WTC11 (cell line): ENCODE data around the gene PUSL1. TPM values are rescaled to one million over a fixed set of nuclear protein-coding genes. Genes with fewer than 3 reads are reported as not detected.

Experiments
- ATAC-seq: fragments of 200-7000 bp; cut with Tn5 transposase; 2 replicates; pipeline ENCODE4 v1.10.0; 2021; ENCODE audit warnings: mild to moderate bottlenecking, moderate library complexity
- CTCF ChIA-PET: fragments of 300-600 bp; sonication (Branson Sonifier 250); formaldehyde crosslinking; loops from one replicate; lab custom pipeline; 2021; ENCODE audit warnings: antibody characterized with exemption; lab: Charles Lee
- POLR2A ChIA-PET: fragments of 350-600 bp; sonication (Branson Sonifier 250); formaldehyde crosslinking; loops from one replicate; lab custom pipeline; 2021; ENCODE audit warnings: antibody characterized with exemption; lab: Charles Lee
- DNase-seq: peaks from one replicate; pipeline ENCODE4 v3.0.0; 2021; ENCODE audit warnings: low spot score
- H3K27ac Mint-ChIP-seq: 2 replicates; pipeline ENCODE4 v1.8.0; 2021; ENCODE audit warnings: mixed read lengths
- H3K27me3 Mint-ChIP-seq: 2 replicates; pipeline ENCODE4 v1.8.0; 2021; ENCODE audit warnings: low read depth, mild to moderate bottlenecking, moderate library complexity, mixed read lengths
- H3K36me3 Mint-ChIP-seq: 2 replicates; pipeline ENCODE4 v1.8.0; 2021; ENCODE audit warnings: mixed read lengths
- H3K4me1 Mint-ChIP-seq: 2 replicates; pipeline ENCODE4 v1.8.0; 2022; ENCODE audit warnings: mixed read lengths
- H3K4me3 Mint-ChIP-seq: 2 replicates; pipeline ENCODE4 v1.8.0; 2021; ENCODE audit warnings: mild to moderate bottlenecking, moderate library complexity, mixed read lengths
- H3K9me3 Mint-ChIP-seq: 2 replicates; pipeline ENCODE4 v1.8.0; 2021; ENCODE audit warnings: mixed read lengths
- EMX1 ChIP-seq: fragments of 250-450 bp; sonication (Bioruptor Pico); IDR thresholded peaks from 2 replicates; pipeline ENCODE4 v1.8.0; 2021; ENCODE audit warnings: mild to moderate bottlenecking
- ETV6 ChIP-seq: sonication (generic); formaldehyde crosslinking; IDR thresholded peaks from 2 replicates; pipeline ENCODE4 v1.8.1; 2022; ENCODE audit warnings: mild to moderate bottlenecking, missing genetic modification reagents
- FOXJ3 ChIP-seq: sonication (generic); formaldehyde crosslinking; IDR thresholded peaks from 2 replicates; pipeline ENCODE4 v1.9.0; 2021; ENCODE audit warnings: missing genetic modification reagents, mild to moderate bottlenecking, borderline replicate concordance
- MXD4 ChIP-seq: fragments of 250-450 bp; sonication (Bioruptor Pico); IDR thresholded peaks from 2 replicates; pipeline ENCODE4 v1.8.0; 2021; ENCODE audit warnings: mild to moderate bottlenecking, moderate library complexity, borderline replicate concordance
- NR1H2 ChIP-seq: sonication (generic); formaldehyde crosslinking; IDR thresholded peaks from 2 replicates; pipeline ENCODE4 v1.9.0; 2021; ENCODE audit warnings: mild to moderate bottlenecking, moderate library complexity, missing genetic modification reagents
- OVOL2 ChIP-seq: fragments of 250-450 bp; sonication (Bioruptor Pico); IDR thresholded peaks from 2 replicates; pipeline ENCODE4 v1.9.0; 2021; ENCODE audit warnings: mild to moderate bottlenecking, borderline replicate concordance
- TCF7 ChIP-seq: sonication (generic); formaldehyde crosslinking; IDR thresholded peaks from 2 replicates; pipeline ENCODE4 v1.8.0; 2022; ENCODE audit warnings: mild to moderate bottlenecking, low read depth, missing genetic modification reagents, moderate library complexity
- TEAD1 ChIP-seq: sonication (generic); formaldehyde crosslinking; IDR thresholded peaks from 2 replicates; pipeline ENCODE4 v1.8.0; 2022; ENCODE audit warnings: mild to moderate bottlenecking, missing genetic modification reagents
- TP53 ChIP-seq: sonication (generic); formaldehyde crosslinking; IDR thresholded peaks from 2 replicates; pipeline ENCODE4 v1.8.1; 2023; ENCODE audit warnings: mild to moderate bottlenecking, missing genetic modification reagents
- ZNF121 ChIP-seq: sonication (generic); formaldehyde crosslinking; IDR thresholded peaks from 2 replicates; pipeline ENCODE4 v1.8.0; 2023; ENCODE audit warnings: missing genetic modification reagents
- total RNA-seq: library from RNA; stranded (reverse); gene quantifications from 3 replicates; pipeline ENCODE4 v1.2.3, GENCODE V29; 2021
- TF ChIP-seq, protein P1 (sequence below): fragments of 250-450 bp; sonication (Bioruptor Pico); IDR thresholded peaks from 2 replicates; pipeline ENCODE4 v1.9.0; 2021; ENCODE audit warnings: mild to moderate bottlenecking
- TF ChIP-seq, protein P2 (sequence below): sonication (generic); formaldehyde crosslinking; IDR thresholded peaks from 2 replicates; pipeline ENCODE4 v1.8.1; 2023; ENCODE audit warnings: mild to moderate bottlenecking, missing genetic modification reagents, moderate library complexity
- TF ChIP-seq, protein P3 (sequence below): sonication (generic); formaldehyde crosslinking; IDR thresholded peaks from 2 replicates; pipeline ENCODE4 v1.8.0; 2022; ENCODE audit warnings: mild to moderate bottlenecking, missing genetic modification reagents
- TF ChIP-seq, protein P4 (sequence below): sonication (generic); formaldehyde crosslinking; IDR thresholded peaks from 2 replicates; pipeline ENCODE4 v1.8.1; 2022; ENCODE audit warnings: mild to moderate bottlenecking, missing genetic modification reagents, moderate library complexity, borderline replicate concordance
- TF ChIP-seq, protein P5 (sequence below): fragments of 250-450 bp; sonication (Bioruptor Pico); conservative IDR thresholded peaks from 2 replicates; pipeline ENCODE4 v1.9.0; 2021; ENCODE audit warnings: mild to moderate bottlenecking
- TF ChIP-seq, protein P6 (sequence below): sonication (generic); formaldehyde crosslinking; IDR thresholded peaks from 2 replicates; pipeline ENCODE4 v1.8.0; 2023; ENCODE audit warnings: mild to moderate bottlenecking, missing genetic modification reagents
- TF ChIP-seq, protein P7 (sequence below): sonication (generic); formaldehyde crosslinking; IDR thresholded peaks from 2 replicates; pipeline ENCODE4 v1.8.0; 2023; ENCODE audit warnings: missing genetic modification reagents
- TF ChIP-seq, protein P8 (sequence below): sonication (generic); formaldehyde crosslinking; IDR thresholded peaks from 2 replicates; pipeline ENCODE4 v1.8.1; 2023; ENCODE audit warnings: mild to moderate bottlenecking, missing genetic modification reagents, moderate library complexity
- TF ChIP-seq, protein P9 (sequence below): sonication (generic); formaldehyde crosslinking; IDR thresholded peaks from 2 replicates; pipeline ENCODE4 v1.8.1; 2023; ENCODE audit warnings: mild to moderate bottlenecking, missing genetic modification reagents, borderline replicate concordance

PUSL1 gene
- total RNA-seq, 1 experiment from 2014 or later: 51.5 TPM

DNA sequence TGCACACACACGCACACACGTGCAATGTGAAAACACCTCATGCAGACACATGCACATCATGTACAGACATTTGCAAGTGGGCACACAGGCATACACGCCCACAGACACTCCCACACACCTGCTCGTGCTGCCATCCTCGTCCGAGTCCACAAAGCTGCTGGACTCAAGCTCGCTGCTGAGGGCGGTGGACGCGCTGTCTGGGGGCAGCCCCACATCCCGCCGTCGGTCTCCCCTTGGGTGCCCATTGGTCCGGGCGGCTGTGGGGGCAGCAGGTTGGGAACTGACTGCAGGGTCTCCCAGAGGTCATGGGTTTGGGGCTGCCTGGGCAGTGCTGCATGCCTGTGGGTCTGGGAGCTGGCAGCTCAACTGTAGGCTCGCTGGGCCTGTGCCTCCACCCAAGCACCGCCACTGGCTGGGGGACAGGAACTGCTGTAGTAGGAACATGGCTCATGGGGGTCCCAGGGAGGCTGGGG, 33.2 kb downstream of the PUSL1 start:
- POLR2A ChIA-PET: no interaction called here
- no peak for TF ChIP-seq ZNF121
- no peak for TF ChIP-seq MXD4 (CRISPR knock-in tag)
- TF ChIP-seq, protein P1, sequence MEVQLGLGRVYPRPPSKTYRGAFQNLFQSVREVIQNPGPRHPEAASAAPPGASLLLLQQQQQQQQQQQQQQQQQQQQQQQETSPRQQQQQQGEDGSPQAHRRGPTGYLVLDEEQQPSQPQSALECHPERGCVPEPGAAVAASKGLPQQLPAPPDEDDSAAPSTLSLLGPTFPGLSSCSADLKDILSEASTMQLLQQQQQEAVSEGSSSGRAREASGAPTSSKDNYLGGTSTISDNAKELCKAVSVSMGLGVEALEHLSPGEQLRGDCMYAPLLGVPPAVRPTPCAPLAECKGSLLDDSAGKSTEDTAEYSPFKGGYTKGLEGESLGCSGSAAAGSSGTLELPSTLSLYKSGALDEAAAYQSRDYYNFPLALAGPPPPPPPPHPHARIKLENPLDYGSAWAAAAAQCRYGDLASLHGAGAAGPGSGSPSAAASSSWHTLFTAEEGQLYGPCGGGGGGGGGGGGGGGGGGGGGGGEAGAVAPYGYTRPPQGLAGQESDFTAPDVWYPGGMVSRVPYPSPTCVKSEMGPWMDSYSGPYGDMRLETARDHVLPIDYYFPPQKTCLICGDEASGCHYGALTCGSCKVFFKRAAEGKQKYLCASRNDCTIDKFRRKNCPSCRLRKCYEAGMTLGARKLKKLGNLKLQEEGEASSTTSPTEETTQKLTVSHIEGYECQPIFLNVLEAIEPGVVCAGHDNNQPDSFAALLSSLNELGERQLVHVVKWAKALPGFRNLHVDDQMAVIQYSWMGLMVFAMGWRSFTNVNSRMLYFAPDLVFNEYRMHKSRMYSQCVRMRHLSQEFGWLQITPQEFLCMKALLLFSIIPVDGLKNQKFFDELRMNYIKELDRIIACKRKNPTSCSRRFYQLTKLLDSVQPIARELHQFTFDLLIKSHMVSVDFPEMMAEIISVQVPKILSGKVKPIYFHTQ (CRISPR knock-in tag): no peak
- TF ChIP-seq, protein P2, sequence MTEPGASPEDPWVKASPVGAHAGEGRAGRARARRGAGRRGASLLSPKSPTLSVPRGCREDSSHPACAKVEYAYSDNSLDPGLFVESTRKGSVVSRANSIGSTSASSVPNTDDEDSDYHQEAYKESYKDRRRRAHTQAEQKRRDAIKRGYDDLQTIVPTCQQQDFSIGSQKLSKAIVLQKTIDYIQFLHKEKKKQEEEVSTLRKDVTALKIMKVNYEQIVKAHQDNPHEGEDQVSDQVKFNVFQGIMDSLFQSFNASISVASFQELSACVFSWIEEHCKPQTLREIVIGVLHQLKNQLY (CRISPR knock-in tag): no peak
- TF ChIP-seq, protein P3, sequence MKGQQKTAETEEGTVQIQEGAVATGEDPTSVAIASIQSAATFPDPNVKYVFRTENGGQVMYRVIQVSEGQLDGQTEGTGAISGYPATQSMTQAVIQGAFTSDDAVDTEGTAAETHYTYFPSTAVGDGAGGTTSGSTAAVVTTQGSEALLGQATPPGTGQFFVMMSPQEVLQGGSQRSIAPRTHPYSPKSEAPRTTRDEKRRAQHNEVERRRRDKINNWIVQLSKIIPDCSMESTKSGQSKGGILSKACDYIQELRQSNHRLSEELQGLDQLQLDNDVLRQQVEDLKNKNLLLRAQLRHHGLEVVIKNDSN (CRISPR knock-in tag): no peak
- TF ChIP-seq, protein P4, sequence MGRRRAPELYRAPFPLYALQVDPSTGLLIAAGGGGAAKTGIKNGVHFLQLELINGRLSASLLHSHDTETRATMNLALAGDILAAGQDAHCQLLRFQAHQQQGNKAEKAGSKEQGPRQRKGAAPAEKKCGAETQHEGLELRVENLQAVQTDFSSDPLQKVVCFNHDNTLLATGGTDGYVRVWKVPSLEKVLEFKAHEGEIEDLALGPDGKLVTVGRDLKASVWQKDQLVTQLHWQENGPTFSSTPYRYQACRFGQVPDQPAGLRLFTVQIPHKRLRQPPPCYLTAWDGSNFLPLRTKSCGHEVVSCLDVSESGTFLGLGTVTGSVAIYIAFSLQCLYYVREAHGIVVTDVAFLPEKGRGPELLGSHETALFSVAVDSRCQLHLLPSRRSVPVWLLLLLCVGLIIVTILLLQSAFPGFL (CRISPR knock-in tag): no peak
- no peak for TF ChIP-seq EMX1 (CRISPR knock-in tag)
- TF ChIP-seq TEAD1: no peak
- TF ChIP-seq, protein P5, sequence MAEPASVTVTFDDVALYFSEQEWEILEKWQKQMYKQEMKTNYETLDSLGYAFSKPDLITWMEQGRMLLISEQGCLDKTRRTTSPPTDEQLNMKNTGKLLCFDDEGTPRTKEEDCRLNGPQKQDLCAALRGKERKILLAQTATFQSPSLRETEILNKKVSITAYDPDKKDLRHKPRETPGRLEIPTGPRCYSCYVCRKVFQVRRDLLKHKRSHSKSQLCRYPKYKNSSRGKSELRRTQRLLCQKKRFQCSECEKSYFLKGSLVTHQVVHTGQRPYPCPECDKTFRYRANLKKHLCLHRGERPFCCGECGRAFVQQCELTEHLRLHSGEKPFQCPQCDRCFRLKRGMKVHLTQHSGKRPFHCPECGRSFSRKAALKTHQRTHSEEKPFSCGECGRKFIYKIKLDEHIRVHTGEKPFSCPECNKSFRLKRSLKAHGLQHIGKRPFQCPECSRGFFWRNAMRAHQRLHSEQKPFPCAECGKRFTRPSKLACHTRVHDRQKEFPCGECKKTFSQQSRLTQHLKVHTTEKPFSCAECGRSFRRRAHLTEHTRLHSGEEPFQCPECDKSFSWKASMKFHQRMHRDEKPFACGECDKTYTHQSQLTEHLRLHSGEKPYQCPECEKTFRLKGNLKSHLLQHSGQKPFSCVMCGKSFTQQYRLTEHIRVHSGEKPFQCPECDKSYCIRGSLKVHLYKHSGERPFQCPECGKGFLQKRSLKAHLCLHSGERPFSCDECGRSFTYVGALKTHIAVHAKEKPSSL (CRISPR knock-in tag): no peak
- TF ChIP-seq, protein P6, sequence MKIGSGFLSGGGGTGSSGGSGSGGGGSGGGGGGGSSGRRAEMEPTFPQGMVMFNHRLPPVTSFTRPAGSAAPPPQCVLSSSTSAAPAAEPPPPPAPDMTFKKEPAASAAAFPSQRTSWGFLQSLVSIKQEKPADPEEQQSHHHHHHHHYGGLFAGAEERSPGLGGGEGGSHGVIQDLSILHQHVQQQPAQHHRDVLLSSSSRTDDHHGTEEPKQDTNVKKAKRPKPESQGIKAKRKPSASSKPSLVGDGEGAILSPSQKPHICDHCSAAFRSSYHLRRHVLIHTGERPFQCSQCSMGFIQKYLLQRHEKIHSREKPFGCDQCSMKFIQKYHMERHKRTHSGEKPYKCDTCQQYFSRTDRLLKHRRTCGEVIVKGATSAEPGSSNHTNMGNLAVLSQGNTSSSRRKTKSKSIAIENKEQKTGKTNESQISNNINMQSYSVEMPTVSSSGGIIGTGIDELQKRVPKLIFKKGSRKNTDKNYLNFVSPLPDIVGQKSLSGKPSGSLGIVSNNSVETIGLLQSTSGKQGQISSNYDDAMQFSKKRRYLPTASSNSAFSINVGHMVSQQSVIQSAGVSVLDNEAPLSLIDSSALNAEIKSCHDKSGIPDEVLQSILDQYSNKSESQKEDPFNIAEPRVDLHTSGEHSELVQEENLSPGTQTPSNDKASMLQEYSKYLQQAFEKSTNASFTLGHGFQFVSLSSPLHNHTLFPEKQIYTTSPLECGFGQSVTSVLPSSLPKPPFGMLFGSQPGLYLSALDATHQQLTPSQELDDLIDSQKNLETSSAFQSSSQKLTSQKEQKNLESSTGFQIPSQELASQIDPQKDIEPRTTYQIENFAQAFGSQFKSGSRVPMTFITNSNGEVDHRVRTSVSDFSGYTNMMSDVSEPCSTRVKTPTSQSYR: no peak
- no peak for TF ChIP-seq OVOL2
- no peak for TF ChIP-seq ETV6
- TF ChIP-seq NR1H2: no peak
- no peak for TF ChIP-seq TP53
- TF ChIP-seq, protein P7, sequence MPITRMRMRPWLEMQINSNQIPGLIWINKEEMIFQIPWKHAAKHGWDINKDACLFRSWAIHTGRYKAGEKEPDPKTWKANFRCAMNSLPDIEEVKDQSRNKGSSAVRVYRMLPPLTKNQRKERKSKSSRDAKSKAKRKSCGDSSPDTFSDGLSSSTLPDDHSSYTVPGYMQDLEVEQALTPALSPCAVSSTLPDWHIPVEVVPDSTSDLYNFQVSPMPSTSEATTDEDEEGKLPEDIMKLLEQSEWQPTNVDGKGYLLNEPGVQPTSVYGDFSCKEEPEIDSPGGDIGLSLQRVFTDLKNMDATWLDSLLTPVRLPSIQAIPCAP: no peak
- TF ChIP-seq, protein P8, sequence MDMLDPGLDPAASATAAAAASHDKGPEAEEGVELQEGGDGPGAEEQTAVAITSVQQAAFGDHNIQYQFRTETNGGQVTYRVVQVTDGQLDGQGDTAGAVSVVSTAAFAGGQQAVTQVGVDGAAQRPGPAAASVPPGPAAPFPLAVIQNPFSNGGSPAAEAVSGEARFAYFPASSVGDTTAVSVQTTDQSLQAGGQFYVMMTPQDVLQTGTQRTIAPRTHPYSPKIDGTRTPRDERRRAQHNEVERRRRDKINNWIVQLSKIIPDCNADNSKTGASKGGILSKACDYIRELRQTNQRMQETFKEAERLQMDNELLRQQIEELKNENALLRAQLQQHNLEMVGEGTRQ (CRISPR knock-in tag): no peak
- no peak for TF ChIP-seq TCF7 (CRISPR knock-in tag)
- TF ChIP-seq FOXJ3 (CRISPR knock-in tag): no peak
- TF ChIP-seq, protein P9, sequence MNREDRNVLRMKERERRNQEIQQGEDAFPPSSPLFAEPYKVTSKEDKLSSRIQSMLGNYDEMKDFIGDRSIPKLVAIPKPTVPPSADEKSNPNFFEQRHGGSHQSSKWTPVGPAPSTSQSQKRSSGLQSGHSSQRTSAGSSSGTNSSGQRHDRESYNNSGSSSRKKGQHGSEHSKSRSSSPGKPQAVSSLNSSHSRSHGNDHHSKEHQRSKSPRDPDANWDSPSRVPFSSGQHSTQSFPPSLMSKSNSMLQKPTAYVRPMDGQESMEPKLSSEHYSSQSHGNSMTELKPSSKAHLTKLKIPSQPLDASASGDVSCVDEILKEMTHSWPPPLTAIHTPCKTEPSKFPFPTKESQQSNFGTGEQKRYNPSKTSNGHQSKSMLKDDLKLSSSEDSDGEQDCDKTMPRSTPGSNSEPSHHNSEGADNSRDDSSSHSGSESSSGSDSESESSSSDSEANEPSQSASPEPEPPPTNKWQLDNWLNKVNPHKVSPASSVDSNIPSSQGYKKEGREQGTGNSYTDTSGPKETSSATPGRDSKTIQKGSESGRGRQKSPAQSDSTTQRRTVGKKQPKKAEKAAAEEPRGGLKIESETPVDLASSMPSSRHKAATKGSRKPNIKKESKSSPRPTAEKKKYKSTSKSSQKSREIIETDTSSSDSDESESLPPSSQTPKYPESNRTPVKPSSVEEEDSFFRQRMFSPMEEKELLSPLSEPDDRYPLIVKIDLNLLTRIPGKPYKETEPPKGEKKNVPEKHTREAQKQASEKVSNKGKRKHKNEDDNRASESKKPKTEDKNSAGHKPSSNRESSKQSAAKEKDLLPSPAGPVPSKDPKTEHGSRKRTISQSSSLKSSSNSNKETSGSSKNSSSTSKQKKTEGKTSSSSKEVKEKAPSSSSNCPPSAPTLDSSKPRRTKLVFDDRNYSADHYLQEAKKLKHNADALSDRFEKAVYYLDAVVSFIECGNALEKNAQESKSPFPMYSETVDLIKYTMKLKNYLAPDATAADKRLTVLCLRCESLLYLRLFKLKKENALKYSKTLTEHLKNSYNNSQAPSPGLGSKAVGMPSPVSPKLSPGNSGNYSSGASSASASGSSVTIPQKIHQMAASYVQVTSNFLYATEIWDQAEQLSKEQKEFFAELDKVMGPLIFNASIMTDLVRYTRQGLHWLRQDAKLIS (CRISPR knock-in tag): no peak
- H3K4me1 Mint-ChIP-seq: no peaks in the 10 kb centered on the region
- CTCF ChIA-PET: interaction anchor here (1.0 kb wide), 1 partner anchor 12 kb away, joined by 3 read pairs; no protein-coding TSS in a partner anchor
- no peak overlapping the region for H3K27ac Mint-ChIP-seq
- no peak overlapping the region for H3K4me3 Mint-ChIP-seq
- peaks cover 17% of the 10 kb centered on the region for H3K36me3 Mint-ChIP-seq
- H3K9me3 Mint-ChIP-seq: peaks cover 8% of the 10 kb centered on the region
- no peak for ATAC-seq
- DNase-seq: no peak
- no peaks in the 10 kb centered on the region for H3K27me3 Mint-ChIP-seq
